HK-2 (cell line): ENCODE measurements around the gene COQ7.

ENCODE experiments used
- DNase-seq: peaks from one replicate; pipeline ENCODE4 v3.0.0-alpha.2; 2018; ENCODE audit not compliant: unreplicated experiment

Gene COQ7

GRCh38 chr16:19113577-19114358, 46.4 kb downstream of the COQ7 start, which contains the start of gene ITPRIPL2:
TSS of gene ITPRIPL2 (plus strand) at chr16:19113964. CDS start at chr16:19114462, 498 bp downstream.
- peak; percentile 81 for DNase-seq

DNA sequence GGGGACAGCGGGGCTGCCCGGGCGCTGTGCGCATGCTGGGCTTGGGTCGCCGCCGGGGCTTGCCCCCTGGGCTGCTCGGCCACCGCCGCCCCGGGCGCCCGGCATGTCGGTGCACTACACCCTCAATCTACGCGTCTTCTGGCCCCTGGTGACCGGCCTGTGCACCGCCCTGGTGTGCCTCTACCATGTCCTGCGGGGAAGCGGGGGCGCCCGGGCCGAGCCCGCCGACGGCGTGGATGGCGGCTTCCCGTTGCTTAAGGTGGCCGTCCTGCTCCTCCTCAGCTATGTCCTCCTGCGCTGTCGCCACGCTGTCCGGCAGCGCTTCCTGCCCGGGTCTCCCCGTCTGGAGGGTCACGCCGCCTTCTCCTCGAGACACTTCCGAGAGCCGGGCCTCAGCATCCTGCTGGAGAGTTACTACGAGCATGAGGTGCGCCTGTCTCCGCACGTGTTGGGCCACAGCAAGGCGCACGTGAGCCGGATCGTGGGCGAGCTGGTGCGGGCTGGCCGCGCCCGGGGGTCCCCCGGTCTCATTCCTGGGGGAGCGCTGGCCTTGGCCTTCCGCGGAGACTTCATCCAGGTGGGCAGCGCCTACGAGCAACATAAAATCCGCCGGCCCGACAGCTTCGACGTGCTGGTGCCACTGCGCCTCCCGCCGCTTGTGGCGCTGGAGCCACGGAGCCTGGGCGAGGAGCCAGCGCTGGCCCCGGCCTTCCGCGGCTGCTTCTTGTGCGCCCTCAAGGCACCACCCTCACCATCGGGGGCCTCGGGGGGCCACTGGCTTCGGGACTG, 47.1 kb downstream of the COQ7 start:
- no peak for DNase-seq

- no peak for DNase-seq
These were observed 48.0 kb downstream of the COQ7 start for GRCh38 chr16:19115148-19116021.

GRCh38 chr16:19116711-19117449, 49.5 kb downstream of the COQ7 start:
- DNase-seq, result no peak

DNA sequence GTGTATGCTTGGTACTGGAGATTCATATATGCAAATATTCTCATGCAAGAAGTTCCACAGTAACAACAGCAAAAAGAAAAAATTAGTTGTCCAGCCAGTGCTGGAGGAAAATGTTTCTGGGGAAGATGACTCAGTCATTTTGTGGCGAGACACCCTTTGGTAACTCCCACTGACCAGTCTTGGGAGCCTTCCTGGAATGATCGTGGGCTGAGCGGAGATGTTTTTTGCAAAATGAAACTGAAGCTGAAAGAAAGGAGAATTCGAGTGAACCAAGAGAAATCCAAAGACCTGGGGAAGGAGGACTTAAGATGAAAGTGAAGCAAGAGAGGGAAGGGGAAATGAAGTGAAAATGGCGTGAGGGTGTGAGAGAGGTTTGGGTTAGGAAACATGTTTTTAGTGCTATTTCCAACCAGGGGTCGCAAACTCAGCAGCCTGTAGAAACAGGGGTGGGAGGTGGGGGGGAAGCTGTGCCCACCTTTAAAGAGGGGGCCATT, 51.6 kb downstream of the COQ7 start:
- DNase-seq, result peak; percentile 20

DNA sequence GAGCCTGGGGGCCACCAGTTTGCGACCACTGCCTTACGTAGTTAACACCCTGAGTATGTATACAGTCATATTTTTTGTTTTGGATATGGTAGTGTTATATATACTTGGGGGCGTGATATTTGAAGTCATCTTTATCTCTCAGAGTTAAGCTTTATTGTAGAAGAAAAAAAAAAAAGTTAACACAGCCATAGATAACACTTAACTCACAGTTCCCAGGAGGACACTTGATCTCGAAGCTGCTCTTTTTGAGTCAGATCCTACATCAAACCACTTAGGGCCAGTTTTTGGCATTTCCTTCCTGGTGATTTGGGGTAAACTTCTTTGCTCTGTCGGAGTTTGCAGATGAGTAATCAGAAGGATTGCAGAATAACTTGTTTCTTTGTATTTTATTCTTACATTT, 52.1 kb downstream of the COQ7 start:
- no peak for DNase-seq

GRCh38 chr16:19123535-19124178, 56.2 kb downstream of the COQ7 start:
- no peak for DNase-seq

DNA sequence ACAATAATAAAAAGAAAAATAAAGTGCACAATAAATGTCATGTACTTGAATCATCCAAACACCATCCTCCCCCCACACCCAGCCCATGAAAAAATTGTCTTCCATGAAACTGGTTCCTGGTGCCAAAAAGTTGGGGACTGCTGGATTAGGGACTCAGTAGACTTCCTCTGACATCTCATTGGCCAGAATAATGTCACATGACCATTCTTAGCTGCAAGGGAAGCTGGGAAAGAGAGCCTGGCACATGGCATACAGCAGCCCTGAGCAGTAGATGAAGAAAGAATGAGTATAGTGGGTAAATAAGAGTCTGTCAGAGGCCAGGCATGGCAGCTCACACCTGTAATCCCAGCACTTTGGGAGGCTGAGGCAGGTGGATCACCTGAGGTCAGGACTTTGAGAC, 58.9 kb downstream of the COQ7 start:
- DNase-seq, result no peak

DNA sequence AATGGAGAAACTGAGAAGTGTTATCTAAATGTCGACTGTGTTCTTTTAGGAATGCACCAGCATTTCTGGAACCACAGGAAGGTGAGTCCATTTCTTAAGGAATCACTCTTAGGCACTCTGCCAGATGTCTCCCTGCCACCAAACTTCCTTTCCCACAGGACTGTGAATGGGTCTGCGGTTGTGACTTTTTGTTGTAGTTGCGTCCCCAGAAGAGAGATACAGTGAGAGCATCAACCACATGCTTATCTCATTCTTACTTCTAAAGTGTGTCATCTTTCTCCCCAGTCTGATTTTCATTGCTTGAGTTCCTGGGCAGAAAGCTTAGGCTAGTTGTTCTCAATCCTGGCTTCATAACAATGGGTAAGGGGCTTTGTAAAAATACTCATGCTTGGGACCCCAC, 59.8 kb downstream of the COQ7 start:
- no peak for DNase-seq

DNA sequence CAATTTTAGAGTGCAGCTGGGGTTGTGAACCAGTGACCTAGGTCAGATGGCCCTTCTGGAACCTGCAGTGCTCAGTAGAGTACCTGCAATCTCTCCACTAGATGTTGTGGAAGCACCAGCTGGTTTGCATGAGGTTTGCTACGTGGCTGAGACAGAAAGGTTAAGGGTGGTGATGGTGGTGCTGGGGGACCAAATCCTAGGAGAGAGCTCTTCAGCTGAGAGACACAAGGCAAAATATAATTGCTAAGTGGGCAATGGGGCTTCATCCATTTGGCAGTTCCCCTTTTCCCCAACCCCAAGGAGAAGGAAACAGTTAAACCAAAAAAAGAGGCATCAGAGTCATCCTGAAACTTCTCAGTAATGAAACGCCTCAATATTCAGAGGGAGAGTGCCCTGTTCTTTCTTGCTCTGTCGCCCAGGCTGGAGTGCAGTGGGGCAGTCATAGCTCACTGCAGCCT, 60.3 kb downstream of the COQ7 start:
- DNase-seq, result no peak

GRCh38 chr16:19128454-19129200, 61.2 kb downstream of the COQ7 start:
- no peak for DNase-seq
